GM19351 (cell line): ENCODE measurements around the gene UBAC2.
A peak's percentile ranks its signal among the peaks of the same experiment; 100 is the strongest.
"Not testable (repeated sequence)": the region's sequence is repeated elsewhere in the genome, so short reads cannot be mapped to it uniquely, and the experiment has no call there.

ENCODE experiments used
- ATAC-seq: cut with Tn5 transposase; IDR thresholded peaks from one replicate; pipeline ENCODE4 v1.9.1; 2021; ENCODE audit warnings: mild to moderate bottlenecking, moderate library complexity; ENCODE audit not compliant: unreplicated experiment

The UBAC2 gene

DNA sequence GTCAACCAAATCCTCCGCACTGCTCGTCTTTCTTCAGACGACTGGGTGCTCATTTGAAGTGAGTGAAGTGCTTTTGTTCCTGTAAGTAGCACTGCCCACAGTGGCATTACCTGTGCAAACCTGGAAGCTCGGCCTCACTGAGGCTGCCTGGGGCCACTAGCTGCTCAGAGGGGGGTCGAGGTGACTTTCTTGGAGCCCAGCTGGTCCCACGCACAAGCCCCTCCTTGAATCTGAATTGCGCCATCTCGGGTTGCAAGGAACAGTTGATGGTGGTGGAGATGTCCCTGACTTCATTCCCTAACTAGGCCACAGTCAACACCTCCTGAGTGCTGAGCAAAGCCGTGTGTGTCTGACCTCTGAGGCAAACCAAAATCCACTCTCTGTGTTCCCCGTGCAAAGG is 185.8 kb downstream of the UBAC2 start:
- no peak for ATAC-seq

DNA sequence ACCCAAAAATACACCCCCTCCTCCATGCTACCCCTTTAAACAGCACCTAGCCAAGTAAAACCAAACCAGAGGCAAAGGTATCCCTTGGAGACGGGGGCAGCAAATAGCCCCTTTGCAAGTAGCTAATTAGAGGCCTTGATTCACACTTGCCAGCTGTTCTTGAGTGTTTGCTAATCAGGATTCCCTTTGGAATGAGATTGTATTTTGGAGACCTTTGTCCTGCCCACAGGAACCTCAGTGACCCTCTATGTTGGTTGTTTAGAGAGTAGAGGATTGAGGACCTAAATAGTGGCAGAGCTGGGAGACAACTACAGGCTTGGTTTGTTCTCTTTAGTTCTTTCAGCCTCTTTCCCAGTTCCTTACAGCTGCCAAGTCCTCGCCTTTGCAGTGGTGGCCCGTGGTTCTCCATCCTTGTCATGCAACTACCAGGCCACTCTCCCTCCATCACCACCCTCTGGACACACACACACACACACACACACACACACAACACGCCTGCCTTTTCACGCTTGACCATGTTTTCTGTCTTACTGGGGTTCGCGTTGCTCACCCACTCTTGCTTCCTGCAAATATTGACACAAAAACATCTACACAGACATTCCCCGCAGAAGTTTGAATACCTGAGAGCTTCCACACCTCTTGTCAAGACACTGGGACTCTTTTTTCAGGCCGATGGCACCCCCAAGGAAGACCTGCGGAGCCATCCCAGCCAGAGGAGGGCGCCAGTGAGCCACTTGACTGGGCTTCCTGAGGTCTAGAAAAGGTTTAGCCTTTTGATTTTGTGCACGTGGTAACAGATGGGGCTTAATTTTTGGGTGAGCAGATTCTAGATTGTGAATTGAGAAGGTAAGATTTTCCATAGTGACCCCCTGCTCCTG is 186.5 kb downstream of the UBAC2 start:
- peak; percentile 74 for ATAC-seq

DNA sequence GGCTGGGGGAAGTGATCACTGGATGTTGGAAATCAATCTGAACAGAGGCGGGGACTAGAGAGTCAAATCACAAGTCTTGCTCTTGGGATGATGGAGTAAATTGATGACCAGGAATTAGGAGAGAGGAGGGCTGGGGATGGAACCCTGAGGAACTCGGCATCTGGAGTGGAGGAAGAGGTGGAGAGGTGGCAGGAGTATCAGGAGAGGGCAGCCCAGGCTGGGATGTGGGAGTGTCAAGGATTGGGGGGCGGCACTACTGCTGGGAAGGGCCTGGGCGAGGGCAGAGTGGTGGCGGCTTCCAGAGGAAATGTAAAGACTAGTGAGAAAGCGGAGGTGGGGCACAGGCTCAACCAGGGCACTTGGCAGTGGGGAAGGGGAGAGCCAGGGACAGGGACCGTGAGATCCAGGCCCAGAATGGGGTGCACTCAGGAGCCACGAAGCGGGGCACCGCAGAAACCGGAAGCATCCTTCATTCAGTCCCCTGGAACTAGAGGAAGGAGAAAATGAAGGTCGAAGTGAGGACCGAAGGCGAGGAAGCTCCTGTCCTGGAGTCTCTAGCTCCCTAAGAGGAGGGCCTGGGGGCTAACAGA is 187.8 kb downstream of the UBAC2 start:
- ATAC-seq = no peak

DNA sequence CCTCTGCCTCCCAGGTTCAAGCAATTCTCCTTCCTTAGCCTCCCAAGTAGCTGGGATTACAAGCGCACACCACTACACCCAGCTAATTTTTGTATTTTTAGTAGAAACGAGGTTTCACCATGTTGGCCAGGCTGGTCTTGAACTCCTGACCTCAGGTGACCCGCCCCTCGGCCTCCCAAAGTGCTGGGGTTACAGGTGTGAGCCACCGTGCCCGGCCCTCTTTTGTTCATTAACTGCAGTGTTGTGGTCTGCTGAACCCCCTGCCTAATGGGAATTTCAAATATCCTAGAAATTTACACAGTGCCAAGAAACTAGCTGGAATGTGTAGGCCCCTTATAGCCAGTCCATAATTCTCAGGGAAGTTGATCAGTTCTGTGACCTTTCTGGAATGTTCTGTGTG is 188.4 kb downstream of the UBAC2 start:
- not testable (repeated sequence) for ATAC-seq

DNA sequence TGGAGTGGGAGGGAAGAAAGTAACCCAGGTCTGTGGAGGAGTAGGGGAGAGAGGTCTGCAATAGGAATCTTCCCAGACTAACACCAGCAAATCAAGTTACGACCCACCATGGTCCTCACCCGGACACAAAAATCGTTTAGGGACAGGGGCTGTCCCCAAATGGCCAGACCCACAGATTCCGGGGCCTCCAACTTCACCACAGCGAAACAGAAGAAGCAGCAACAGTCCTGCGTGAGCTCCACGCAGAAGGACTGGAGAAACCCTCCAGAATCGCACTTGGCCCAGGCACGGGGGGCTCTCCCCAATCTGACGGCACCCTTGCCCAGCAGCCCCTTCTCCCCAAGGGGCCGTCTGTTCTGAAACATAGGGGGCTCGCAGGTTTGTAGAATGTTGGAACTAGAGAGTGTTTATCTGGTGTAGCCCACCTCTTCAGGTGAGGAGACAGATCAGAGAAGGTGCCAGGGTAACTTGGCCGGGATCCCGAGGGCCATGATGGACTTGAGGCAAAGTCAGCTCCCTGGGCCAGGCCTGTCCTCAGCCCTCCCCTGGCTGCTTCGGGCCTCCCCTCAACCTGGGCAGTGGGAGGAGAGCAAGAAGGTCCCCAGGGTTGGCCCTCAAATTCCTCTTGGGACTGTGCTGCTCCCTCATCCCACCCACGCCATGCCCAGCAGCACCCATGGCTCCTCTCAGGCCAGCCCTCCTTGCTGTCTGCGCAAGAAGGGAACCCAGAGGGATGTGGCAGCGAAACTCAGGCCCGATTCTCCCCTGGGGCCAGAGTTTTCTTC is 189.1 kb downstream of the UBAC2 start:
- ATAC-seq = no peak

DNA sequence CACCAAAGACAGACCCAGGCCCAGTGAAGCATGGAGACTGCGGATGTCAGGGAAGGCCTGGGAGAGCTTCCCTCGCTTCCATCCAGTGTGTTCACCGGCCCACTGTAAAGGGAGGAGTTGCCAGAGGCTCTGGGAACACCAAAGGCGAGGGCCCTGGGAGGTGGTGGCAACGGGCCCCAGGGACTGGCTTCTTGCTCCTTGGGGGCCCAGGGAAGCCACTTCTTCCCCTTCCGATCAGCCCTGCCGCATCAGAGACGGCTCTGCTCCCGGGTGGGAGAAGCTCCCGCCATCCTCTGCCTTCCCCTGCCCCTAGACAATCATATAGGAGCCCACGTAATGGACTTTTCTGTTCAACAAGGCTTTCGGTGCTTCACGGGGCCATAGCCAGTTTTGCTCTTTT is 189.9 kb downstream of the UBAC2 start:
- ATAC-seq = no peak

DNA sequence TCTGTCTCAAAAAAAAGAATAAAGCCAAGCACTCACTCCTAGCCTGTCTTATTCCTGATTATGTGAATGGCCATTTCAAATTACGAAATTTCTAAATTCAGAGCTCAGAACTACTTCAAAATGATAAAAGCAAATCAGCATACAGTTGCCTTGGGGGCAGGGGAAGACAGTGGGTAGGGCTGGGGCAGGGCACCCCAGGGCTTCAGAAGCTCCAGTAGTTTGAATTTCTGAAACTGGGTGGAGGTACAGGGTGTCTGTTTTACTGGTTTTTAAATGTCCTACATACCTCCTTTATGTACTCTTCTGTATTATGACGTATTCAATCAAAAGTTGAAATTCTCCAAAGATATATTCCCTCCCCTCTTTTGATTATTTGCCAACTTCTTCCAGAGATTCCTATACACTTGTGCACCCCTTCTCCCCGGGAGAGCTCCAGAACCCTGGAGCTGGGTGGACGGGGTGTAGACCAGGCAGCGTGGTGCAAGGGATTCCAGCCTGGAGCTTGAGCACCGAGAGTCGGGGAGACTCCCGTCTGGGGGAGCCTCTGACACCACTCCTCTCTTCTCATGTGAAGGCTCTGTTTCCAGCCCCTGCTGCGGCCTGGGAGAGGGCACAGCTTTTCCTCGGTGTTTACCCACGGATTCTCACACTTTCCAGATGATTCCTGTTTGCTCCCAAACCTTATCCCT is 191.3 kb downstream of the UBAC2 start:
- no peak for ATAC-seq

DNA sequence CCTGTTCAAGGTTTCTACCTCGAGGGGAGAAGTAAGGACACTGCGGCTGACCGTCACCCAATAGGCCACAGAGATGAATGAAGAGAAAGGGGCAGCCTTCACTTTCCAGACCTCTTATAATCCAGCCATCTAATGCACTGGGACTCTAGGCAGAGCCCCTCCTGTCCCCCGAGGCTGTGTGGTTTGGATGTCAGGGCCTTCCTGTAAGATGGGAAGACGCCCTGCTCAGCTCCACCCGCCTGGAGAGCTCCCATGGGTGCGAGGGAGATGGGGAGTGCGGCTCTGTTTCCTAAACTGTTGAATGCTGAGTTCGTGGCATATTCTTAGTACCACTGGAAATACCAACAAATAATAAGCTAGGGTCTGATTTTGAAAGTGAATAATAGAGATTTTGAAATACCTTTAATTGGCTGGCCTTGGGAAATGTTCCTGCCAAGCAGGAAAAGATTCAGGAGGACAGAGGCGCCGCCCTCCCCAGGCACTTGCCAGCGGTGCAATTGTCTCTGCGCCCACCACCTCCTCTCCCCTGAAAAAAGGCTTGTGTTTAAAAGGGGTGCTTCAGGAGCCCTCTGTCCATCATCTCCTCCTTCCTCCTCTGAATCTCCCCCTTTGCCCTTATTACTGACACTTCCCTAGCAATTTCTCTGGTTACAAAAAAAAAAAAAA is 191.9 kb downstream of the UBAC2 start:
- ATAC-seq = no peak

DNA sequence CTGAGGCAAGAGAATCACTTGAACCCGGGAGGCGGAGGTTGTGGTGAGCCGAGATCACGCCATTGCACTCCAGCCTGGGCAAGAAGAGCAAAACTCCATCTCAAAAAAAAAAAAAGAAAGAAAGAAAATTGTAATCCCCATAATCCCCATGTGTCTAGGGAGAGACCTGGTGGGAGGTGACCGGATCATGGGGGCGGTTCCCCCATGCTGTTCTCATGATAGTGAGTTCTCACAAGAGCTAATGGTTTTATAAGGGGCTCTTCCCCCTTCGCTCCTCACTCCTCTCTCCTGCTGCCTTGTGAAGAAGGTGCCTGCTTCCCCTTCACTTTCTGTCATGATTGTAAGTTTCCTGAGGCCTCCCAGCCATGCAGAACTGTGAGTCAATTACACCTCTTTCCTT is 192.7 kb downstream of the UBAC2 start:
- not testable (repeated sequence) for ATAC-seq

DNA sequence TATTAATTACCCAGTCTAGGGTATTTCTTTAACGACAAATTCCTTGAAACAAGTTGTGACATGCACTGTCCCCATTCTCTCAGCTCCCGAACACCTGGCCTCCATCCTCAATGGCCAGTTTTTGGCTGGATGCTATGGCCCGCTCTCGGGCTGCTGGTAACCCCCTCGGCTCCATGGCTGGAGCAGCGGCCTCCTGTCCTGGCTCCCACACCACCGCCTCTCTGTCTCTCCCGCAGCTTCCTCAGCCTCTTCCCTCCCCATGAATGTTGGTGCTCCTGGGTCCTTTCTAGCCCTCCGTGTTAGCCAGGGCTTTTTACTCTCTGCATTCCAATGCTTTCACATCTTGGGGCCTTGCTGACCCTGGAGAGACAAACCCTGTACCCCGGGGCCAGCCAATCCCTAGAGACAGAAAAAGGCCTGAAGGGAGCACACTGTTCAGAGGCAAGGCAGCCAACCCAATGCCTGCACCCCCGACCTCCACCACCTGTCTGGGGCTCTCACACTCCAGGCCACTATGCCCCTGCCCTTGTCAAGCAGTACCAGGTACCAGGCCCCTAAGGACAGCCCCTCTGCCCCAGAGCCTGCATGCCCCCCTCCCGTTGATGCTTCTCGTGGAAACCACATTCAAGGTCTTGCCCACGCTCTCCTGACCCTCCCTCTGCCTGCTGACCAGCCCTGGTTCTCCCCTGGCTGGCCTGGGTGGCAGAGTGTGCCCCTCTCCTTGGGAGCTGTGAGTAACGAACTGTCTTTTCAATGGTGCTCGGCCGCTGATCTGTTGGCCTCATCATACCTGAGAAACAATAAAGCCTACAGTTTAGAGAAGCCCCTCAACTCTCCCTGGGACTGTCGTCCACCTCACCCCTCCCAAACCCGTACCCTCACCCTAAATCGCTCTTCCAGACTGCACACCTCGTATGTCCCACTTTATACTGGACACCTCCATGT is 193.4 kb downstream of the UBAC2 start:
- no peak for ATAC-seq

DNA sequence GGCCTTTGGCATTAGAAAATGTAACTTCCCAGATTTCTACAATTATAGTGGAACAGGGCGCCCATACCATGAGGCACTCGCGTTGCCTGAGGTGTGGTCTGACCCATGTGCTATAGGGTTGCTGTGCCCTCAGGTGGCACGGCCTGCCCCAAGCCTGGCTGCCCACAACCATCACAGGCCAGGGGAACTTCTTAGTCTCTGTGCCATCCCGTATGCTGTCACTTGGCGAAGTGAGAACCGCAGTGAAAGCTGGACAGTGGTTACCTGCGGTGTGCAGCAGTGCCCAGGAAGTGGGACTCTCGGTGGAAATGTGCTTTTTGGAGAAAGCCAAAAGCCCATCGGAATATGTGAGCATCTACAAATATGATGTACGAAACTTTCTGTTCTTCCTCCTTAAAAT is 194.8 kb downstream of the UBAC2 start:
- no peak for ATAC-seq

DNA sequence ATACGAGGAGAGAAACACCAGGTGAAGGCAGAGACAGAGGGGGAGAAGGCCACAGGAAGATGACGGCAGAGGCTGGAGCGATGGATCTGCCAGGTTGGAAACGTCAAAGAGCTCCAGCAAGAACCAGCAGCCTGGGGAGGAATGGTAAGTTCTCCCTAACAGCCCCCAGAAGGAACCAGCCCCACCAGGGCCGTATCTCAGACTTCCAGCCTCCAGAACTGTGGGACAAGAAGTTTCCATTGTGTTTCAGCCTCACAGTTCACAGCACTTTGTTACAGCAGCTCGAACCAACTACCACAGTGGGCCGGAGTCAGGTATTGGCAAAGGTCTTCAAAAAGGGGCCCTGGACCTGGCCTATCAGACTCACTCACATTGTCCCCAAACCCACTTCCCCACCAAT is 195.8 kb downstream of the UBAC2 start:
- no peak for ATAC-seq

DNA sequence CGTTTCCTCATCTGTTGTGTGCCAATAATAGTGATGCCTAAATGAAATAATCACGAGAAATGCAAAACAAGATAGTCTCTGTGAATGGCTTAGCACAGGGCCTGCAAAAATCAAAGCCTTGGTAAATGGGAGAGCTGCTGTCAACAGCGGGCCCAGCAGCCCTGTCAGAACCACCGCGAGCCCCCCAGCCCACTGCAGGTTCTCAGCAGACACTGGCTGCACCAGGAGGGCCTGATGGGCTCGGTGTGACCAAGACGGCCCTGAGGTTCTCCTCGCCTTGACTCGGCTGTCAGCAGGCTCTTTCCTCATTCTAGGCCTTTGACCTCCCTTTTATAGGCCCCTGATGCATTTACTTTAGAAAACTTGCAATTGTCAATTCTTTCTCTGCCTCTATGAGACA is 197.4 kb downstream of the UBAC2 start:
- ATAC-seq = no peak

DNA sequence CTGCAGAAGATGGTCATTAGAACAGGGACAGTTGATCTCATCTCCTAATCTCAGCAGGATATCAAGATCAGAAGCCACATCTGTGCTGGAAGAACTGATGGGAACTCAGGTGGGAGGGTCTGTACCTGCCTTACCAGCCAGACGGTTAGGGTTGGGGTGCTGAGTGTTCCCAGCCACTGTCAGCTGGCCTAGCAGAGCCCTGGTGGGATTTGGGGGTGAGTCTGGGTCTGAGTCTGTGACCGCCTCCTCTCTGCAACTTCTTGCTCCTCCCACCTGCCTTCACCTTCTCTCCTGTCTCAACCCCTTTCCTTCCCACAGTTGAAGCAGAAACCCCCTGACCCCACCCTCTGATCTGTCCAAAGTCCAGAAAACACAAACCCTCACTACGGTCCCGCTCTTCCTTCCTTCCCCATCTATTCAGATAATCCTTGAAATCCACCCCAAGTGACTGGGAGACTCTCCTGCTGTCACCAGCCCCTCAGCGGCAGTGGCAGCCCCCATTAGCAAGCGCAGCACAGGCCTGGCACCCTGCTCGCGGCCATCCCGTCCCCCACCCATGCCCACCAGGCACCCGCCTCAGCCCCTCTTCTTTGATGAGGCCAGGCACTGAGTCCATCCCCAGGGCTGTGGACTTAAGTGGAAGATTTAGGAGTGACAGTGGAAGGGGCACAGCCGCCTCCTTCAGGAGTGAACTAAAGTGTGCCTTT is 198.4 kb downstream of the UBAC2 start:
- no peak for ATAC-seq

DNA sequence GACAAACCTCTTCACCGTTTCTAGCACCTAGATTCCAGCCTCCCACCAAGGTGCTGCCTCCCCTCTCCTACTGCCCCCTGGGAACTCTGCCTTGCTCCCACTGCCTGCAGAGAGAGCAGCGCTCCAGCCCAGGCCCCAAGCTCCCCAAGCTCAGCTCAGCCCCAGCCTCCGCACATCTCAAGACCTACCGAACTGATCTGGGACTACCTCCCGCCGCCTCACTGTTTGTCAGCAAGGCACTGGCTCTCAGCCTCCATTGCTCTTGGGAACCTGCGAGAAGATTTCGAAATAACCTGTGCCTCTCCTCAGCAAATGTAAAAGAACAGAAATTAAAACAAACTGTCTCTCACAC is 198.9 kb downstream of the UBAC2 start:
- ATAC-seq = no peak

DNA sequence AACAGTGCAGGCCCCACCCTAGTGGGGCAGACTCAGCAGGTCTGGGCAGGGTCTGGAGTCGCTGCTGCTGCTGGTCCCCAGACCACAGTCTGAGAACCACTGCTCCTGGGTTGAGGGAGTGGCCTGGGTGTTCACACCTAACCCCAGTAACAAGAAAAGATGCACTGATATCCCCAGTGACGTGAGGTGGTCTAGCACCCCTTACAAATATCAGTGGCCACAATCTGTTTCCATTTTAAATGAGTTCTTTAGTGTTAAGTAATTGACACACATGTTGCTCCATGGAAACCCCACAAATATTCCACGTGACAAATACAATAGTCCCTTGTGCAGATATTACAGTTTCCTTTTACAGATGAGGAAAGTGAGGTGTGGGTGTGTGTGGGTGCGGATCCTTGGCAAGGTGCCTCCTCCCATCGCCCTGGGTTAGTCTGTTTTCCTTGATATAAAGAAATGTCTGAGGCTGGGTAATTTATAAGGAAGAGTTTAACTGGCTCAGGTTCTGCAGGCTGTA is 202.9 kb downstream of the UBAC2 start:
- no peak for ATAC-seq

DNA sequence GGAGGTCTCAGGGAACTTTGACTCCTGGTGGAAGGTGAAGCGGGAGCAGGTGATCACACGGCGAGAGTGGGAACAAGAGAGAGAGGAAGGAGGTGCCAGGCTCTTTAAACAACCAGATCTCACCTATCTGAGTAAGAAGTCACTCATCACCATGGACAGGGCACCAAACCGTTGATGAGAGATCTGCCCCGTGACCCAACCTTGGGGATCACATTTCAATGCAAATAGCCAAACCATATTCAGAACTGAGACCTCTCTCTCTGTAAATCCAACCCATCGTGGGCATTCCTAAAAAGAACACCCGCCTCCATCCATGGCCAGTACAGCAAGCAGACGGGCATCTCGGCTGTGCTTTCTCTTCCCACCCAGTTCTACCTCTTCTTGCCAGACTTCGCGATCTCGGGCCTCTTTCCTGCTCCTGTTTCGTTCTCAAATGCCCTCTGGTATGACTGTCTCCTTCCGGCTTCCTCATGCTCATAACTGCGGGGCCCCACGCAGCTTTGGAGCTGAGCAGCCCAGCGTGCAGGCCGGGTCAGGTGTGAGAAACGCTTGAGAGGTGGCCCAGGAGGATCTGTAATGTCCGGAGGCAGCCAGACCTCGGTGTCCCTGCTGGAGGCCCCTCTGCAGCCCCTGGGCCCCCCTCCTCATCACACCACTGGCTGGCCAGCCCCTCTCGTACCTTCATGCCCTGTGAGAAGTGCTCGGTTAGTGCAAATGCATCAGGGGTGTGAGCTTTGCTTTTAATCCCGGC is 203.5 kb downstream of the UBAC2 start:
- no peak for ATAC-seq

DNA sequence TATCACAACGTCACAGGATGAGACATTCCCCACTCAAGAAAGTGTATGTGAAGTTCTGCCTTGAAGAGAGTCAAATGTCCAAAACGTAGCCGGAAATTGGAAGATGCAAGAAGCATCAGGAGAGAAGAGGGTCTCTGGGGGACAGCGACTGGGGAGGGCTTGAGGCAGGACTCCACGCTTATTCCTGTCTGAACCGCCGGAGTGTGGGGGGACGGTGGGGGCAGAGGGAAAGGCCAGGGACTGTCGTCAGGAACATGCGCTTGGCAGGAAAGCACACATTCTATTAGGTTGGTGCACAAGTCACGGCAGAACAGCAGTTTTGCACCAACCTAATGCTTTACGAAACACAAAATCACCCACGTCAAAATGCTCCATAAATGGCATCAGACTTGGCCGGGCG is 205.3 kb downstream of the UBAC2 start:
- no peak for ATAC-seq
